HFF-Myc (cell line): ENCODE data around the gene AJAP1.

Source experiments
- DNase-seq: peaks from one replicate; pipeline ENCODE4 v3.0.0-alpha.2; 2011; ENCODE audit warnings: low read depth; ENCODE audit errors: extremely low read depth
- H3K4me3 ChIP-seq: replicated peaks from 2 replicates; pipeline ENCODE4 v1.5.1; 2011; ENCODE audit warnings: low read depth, mild to moderate bottlenecking, control low read depth, low read length
- TF ChIP-seq, protein P1 (sequence below): IDR thresholded peaks from 2 replicates; pipeline ENCODE4 v1.5.1; 2012; ENCODE audit warnings: mild to moderate bottlenecking, low read depth, low read length, control low read depth; ENCODE audit errors: missing control alignments

AJAP1 gene

DNA sequence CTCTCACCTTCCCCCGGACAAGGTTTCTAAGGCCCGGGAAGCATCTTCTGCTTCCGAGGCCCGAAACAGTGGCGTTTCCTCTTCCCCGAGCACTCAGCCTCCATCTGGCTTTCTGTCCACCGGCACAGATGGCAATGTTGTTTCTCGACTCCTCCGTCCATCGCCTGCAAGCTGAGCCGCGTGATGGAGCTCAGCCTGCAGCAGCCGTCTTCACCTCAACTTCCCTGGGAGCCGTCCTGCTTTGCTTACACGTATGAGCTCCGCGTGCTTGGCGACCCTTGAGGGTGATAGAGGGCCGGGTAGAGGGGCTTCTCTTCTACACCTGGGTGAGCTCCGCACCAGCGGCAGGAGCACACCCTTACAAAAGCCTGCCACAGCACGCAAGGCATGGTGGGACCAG is 80.4 kb downstream of the AJAP1 start:
- TF ChIP-seq, protein P1, sequence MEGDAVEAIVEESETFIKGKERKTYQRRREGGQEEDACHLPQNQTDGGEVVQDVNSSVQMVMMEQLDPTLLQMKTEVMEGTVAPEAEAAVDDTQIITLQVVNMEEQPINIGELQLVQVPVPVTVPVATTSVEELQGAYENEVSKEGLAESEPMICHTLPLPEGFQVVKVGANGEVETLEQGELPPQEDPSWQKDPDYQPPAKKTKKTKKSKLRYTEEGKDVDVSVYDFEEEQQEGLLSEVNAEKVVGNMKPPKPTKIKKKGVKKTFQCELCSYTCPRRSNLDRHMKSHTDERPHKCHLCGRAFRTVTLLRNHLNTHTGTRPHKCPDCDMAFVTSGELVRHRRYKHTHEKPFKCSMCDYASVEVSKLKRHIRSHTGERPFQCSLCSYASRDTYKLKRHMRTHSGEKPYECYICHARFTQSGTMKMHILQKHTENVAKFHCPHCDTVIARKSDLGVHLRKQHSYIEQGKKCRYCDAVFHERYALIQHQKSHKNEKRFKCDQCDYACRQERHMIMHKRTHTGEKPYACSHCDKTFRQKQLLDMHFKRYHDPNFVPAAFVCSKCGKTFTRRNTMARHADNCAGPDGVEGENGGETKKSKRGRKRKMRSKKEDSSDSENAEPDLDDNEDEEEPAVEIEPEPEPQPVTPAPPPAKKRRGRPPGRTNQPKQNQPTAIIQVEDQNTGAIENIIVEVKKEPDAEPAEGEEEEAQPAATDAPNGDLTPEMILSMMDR: no peak
- H3K4me3 ChIP-seq: no peak overlapping the region
- no peak for DNase-seq

DNA sequence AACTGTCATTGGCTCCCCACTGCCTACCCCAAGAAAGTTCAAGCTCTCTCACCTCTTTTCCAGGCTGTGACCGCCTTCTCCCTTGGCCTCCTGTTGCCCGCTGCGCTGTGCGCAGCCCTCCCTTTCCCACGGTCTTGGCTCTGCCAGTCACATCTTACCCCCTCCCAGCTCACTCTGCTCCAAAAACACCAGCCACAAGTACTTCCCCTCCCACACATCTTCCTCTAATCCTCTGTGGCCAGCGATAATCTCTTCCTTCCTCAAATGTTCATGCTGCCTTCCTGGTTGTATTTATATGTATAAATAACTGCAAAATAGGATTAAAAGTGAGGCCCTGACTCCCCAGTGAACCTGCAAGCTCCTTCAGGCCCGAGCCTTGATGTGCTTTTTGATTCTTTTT is 81.8 kb downstream of the AJAP1 start:
- DNase-seq: no peak
- no peak overlapping the region for H3K4me3 ChIP-seq
- TF ChIP-seq, protein P1: no peak

DNA sequence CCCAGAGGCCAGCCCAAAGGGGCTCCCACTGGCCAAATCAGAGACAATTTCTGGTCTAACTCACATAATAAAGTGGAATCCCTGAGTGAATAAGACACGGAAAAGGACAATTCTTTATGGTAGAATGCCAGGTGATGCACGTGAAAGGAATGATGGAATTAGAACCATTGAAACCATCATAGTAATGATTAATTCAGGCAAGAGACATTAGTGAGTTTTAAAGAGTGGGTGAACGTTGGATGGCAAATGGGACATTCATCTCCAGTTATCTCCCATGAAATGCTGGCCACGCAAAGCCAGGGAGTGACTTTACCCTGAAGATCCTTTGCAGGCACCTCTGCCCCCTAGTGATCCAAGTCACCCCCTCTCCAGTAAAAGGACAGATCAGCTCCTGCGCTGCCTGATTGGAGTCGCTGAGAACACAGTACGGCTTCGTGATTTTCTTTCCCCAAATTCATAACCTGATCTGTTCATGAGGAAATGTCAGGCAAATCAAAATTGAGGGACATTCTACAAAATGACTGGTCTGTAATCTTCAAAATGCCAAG is 87.5 kb downstream of the AJAP1 start:
- H3K4me3 ChIP-seq: no peak overlapping the region
- no peak for DNase-seq
- TF ChIP-seq, protein P1: no peak

DNA sequence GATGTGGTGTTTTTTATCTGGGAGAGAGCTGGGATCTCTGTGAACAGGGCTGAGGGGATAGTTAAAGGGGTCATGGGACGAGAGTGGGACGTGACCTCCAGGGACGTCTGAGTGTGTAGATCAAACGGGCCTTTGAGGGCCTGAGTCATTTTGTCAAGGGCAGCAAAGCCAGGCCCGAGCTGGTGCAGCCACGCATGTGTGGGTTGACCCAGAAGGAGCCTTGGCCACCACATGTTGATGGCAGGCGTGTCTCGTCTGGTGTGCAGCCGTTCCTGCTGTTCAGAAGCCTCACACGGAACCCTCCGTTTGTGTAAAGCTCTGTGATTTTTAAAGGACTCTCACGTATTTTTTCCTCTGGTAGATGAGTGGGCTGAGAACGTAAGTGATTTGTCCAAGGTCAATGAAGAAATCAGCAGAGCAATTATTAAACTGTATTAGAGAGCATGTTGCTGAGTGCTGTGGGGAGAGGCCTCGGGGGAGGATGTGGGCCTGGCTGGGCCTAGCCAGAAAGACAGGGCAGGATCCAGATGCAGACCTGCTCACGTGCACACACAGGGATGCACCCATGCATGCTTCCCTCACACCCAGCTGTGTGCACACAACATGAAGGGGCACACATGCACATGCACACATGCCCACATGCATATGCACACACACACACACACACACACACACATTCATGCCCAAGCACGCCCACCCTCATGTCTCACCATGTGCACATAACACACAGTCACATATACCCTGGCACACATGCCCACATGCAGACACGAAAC is 89.8 kb downstream of the AJAP1 start:
- H3K4me3 ChIP-seq: no peak overlapping the region
- TF ChIP-seq, protein P1: no peak
- DNase-seq: no peak

DNA sequence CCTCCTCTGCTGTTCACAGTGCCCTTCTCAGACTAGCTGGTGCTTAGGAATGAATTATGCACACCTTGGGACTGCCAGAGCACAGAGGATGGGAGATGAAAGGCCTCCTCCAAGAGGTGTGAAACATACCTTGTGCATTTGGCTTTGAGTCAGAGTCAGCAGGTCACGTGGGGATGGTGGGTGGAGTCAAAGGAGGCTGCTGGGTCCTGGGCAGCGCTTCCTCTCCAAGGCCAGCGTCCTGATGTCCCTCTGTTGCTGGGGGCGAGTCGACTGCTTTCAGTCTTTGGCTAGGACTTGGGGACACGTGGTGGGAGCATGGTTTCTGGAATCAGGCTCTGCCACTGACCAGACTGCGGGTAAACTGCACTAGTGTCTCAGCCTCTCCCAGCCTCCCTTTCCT is 91.2 kb downstream of the AJAP1 start:
- H3K4me3 ChIP-seq: no peak overlapping the region
- TF ChIP-seq, protein P1: no peak
- DNase-seq: no peak

DNA sequence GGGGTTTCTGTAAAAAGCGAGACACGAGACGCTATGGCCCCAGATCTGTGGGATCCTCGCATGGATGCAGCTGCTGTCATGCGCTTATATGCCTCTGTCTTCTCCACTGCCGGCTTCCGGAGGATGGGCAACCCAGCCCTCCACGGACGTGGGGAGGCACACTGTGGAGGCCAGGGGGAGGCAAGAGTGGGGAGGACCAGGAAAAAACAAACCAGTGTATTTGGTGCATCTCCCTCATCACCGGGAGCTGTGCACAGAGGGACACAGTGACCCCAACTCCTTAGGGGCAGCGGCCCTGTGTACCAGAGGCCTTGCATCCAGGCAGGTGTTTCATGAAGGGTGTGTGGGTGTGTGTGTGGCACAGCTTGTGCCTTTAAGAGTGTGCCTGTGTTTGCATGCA is 95.0 kb downstream of the AJAP1 start:
- TF ChIP-seq, protein P1: no peak
- H3K4me3 ChIP-seq: no peak overlapping the region
- no peak for DNase-seq
